GM12878 (cell line): ENCODE data around the gene LYPD6.

Experiments
- CHD2 ChIP-seq: IDR thresholded peaks from 2 replicates; pipeline ENCODE4 v1.6.1; 2011; ENCODE audit warnings: low read depth, low read length, improper control_type of control experiment, borderline replicate concordance
- EZH2 ChIP-seq: IDR thresholded peaks from 2 replicates; pipeline ENCODE4 v1.6.1; 2012; ENCODE audit warnings: low read depth, mild to moderate bottlenecking, control low read depth, inconsistent platforms, low read length, borderline replicate concordance; ENCODE audit not compliant: control insufficient read depth
- MAX ChIP-seq: IDR thresholded peaks from 2 replicates; pipeline ENCODE4 v1.6.1; 2012; ENCODE audit warnings: low read depth, low read length, improper control_type of control experiment
- TF ChIP-seq, protein P1 (sequence below), 3 experiments: IDR thresholded peaks in 2 of 3; conservative IDR thresholded peaks in 1 of 3; 2 replicates each; pipeline ENCODE4 v1.5.1; 2011; ENCODE audit warnings: low read depth in 3 of 3, low read length in 3 of 3, mild to moderate bottlenecking in 3 of 3, control low read depth in 2 of 3, moderate library complexity in 2 of 3, inconsistent platforms in 1 of 3, mixed read lengths in 1 of 3; ENCODE audit not compliant: control insufficient read depth in 2 of 3, insufficient read depth in 1 of 3; ENCODE audit errors: extremely low read depth in 1 of 3
- TF ChIP-seq, protein P2 (sequence below): fragments of 450-650 bp; formaldehyde crosslinking; IDR thresholded peaks from 2 replicates; pipeline ENCODE4 v1.5.0; 2022; ENCODE audit warnings: mild to moderate bottlenecking, missing genetic modification characterization

DNA sequence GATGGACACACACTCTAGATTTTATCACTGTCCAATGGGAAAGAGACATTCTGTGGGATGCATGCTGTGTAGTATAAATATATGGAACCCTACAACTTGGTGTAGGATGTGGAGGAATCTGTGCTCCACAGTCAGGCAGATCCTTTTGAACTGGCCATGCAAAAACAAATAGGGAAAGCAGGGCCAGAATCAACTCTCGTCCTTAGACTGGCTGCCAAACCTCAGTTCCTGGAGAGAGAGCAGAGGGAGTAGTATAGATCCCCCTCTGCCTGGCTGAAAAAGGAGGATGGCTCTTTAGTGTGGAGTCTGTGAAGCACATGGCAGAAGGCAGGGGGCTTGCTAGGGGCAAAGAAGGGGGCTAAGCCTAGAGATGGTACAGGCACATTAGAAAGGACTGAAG is 84.7 kb downstream of the LYPD6 start:
- TF ChIP-seq CHD2: no peak
- TF ChIP-seq, protein P1, sequence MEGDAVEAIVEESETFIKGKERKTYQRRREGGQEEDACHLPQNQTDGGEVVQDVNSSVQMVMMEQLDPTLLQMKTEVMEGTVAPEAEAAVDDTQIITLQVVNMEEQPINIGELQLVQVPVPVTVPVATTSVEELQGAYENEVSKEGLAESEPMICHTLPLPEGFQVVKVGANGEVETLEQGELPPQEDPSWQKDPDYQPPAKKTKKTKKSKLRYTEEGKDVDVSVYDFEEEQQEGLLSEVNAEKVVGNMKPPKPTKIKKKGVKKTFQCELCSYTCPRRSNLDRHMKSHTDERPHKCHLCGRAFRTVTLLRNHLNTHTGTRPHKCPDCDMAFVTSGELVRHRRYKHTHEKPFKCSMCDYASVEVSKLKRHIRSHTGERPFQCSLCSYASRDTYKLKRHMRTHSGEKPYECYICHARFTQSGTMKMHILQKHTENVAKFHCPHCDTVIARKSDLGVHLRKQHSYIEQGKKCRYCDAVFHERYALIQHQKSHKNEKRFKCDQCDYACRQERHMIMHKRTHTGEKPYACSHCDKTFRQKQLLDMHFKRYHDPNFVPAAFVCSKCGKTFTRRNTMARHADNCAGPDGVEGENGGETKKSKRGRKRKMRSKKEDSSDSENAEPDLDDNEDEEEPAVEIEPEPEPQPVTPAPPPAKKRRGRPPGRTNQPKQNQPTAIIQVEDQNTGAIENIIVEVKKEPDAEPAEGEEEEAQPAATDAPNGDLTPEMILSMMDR (IDR thresholded peaks at IDR 0.05 in 2 of 3, conservative IDR thresholded peaks at IDR 0.05 in 1 of 3; ENCODE audit: control insufficient read depth in 2 of 3, extremely low read depth in 1 of 3, insufficient read depth in 1 of 3, low read depth in 3 of 3, low read length in 3 of 3): no peak
- TF ChIP-seq MAX: no peak
- no peak for TF ChIP-seq EZH2
- TF ChIP-seq, protein P2, sequence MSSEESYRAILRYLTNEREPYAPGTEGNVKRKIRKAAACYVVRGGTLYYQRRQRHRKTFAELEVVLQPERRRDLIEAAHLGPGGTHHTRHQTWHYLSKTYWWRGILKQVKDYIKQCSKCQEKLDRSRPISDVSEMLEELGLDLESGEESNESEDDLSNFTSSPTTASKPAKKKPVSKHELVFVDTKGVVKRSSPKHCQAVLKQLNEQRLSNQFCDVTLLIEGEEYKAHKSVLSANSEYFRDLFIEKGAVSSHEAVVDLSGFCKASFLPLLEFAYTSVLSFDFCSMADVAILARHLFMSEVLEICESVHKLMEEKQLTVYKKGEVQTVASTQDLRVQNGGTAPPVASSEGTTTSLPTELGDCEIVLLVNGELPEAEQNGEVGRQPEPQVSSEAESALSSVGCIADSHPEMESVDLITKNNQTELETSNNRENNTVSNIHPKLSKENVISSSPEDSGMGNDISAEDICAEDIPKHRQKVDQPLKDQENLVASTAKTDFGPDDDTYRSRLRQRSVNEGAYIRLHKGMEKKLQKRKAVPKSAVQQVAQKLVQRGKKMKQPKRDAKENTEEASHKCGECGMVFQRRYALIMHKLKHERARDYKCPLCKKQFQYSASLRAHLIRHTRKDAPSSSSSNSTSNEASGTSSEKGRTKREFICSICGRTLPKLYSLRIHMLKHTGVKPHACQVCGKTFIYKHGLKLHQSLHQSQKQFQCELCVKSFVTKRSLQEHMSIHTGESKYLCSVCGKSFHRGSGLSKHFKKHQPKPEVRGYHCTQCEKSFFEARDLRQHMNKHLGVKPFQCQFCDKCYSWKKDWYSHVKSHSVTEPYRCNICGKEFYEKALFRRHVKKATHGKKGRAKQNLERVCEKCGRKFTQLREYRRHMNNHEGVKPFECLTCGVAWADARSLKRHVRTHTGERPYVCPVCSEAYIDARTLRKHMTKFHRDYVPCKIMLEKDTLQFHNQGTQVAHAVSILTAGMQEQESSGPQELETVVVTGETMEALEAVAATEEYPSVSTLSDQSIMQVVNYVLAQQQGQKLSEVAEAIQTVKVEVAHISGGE (CRISPR knock-in tag): no peak
